T-cell (primary cell): Measurements from ENCODE around the gene APC. TPM values are rescaled to one million over a fixed set of nuclear protein-coding genes. Genes with fewer than 3 reads are reported as not detected.

Experiments
- ATAC-seq, 4 experiments: fragments of 200-7000 bp in 3 of 4; fragments of 150-1000 bp in 1 of 4; cut with Tn5 transposase; replicated peaks in 1 of 4; 1 replicate in 3 of 4; 2 replicates in 1 of 4; pipeline ENCODE4 v1.10.0; 2021; ENCODE audit warnings: moderate library complexity in 3 of 4, mild to moderate bottlenecking in 2 of 4, moderate number of reproducible peaks in 1 of 4
- CTCF ChIA-PET, 2 donors: fragments of 300-600 bp; sonication (Branson Sonifier 250); formaldehyde crosslinking; loops; one replicate each; lab custom pipeline; 2022; ENCODE audit warnings: antibody characterized with exemption in 2 of 2; lab: Charles Lee
- POLR2A ChIA-PET, 2 donors: fragments of 300-600 bp; sonication (Branson Sonifier 250); formaldehyde crosslinking; loops; one replicate each; lab custom pipeline; 2022; ENCODE audit warnings: antibody characterized with exemption in 2 of 2; lab: Charles Lee
- DNase-seq, 35 experiments: peaks; one replicate each; pipeline versions ENCODE4 v3.0.0 to v3.0.0-alpha.2; 2013 to 2023
- H3K27ac ChIP-seq: one replicate; pipeline ENCODE4 v1.5.1; 2013; ENCODE audit warnings: low read length
- H3K27me3 ChIP-seq, 2 experiments: replicated peaks in 1 of 2; 1 replicate in 1 of 2; 2 replicates in 1 of 2; pipeline versions ENCODE4 v1.6.1 to v1.7.0; 2013; ENCODE audit warnings: low read length in 1 of 2, mixed read lengths in 1 of 2; ENCODE audit not compliant: control insufficient read depth in 2 of 2, insufficient read depth in 2 of 2; ENCODE audit errors: extremely low read depth in 1 of 2
- H3K36me3 ChIP-seq, 2 donors: 1 replicate in 1 of 2; 2 replicates in 1 of 2; pipeline versions ENCODE4 v1.6.1 to v1.7.0; 2013; ENCODE audit warnings: low read length in 1 of 2; ENCODE audit not compliant: control insufficient read depth in 2 of 2, insufficient read depth in 1 of 2; ENCODE audit errors: extremely low read depth in 1 of 2
- H3K4me1 ChIP-seq, 2 experiments: 1 replicate in 1 of 2; 2 replicates in 1 of 2; pipeline versions ENCODE4 v1.6.1 to v1.7.0; 2013; ENCODE audit warnings: low read length in 2 of 2, mixed read lengths in 1 of 2; ENCODE audit not compliant: insufficient read depth in 2 of 2, control insufficient read depth in 1 of 2; ENCODE audit errors: extremely low read depth in 1 of 2
- H3K4me3 ChIP-seq, 2 donors: 1 replicate in 1 of 2; 2 replicates in 1 of 2; pipeline versions ENCODE4 v1.5.1 to v1.7.0; 2013; ENCODE audit warnings: mild to moderate bottlenecking in 2 of 2, low read length in 1 of 2, moderate library complexity in 1 of 2; ENCODE audit not compliant: control insufficient read depth in 1 of 2; ENCODE audit errors: extremely low read depth in 1 of 2
- H3K9me3 ChIP-seq: 2 replicates; pipeline ENCODE4 v1.7.0; 2013
- H3K27ac Mint-ChIP-seq, 2 donors: one replicate each; pipeline ENCODE4 v1.8.0; 2020 to 2021; ENCODE audit warnings: mild to moderate bottlenecking in 2 of 2, mixed read lengths in 2 of 2
- H3K27me3 Mint-ChIP-seq, 2 donors: one replicate each; pipeline ENCODE4 v1.8.0; 2021 to 2022; ENCODE audit warnings: mixed read lengths in 2 of 2
- H3K36me3 Mint-ChIP-seq: one replicate; pipeline ENCODE4 v1.8.0; 2021; ENCODE audit warnings: mixed read lengths
- H3K4me1 Mint-ChIP-seq, 3 donors: one replicate each; pipeline ENCODE4 v1.8.0; 2020 to 2022; ENCODE audit warnings: mixed read lengths in 3 of 3, mild to moderate bottlenecking in 1 of 3
- H3K4me3 Mint-ChIP-seq, 3 donors: one replicate each; pipeline ENCODE4 v1.8.0; 2020 to 2022; ENCODE audit warnings: mild to moderate bottlenecking in 3 of 3, mixed read lengths in 3 of 3, moderate library complexity in 3 of 3
- H3K9me3 Mint-ChIP-seq, 3 donors: one replicate each; pipeline ENCODE4 v1.8.0; 2020 to 2022; ENCODE audit warnings: mixed read lengths in 3 of 3
- WGBS: methylation state at CpG from one replicate; pipeline ENCODE4 v1.1.5; 2013; ENCODE audit warnings: missing lambda C conversion rate; ENCODE audit not compliant: insufficient coverage; 5-methylcytosine and 5-hydroxymethylcytosine counted together
- total RNA-seq, 35 experiments: library from RNA in 6 of 35; stranded (reverse) in 6 of 35; fragments of 120-200 nt in 1 of 35; gene quantifications; one replicate each; pipeline versions ENCODE4 v1.2.1 to v1.2.4 and lab custom pipeline; 2013 to 2026

The APC gene
- total RNA-seq, 5 donors from 2014 or later (not counting 1 experiment from before 2014, with no cell fraction given) = 33.0 to 45.0 (median 39.7) TPM

GRCh38 chr5:112812549-112812948 is 74.9 kb downstream of the APC start:
- H3K36me3 ChIP-seq = peaks cover 0 to 25% of the 10 kb centered on the region in 2 donors
- no peaks in the 10 kb centered on the region for H3K27me3 ChIP-seq
- no peak overlapping the region for H3K4me3 ChIP-seq
- DNase-seq = no peak
- no peaks in the 10 kb centered on the region for H3K9me3 ChIP-seq
- ATAC-seq = no peak
- peaks cover 0 to 6% (median 0%) of the 10 kb centered on the region in 3 donors for H3K4me1 Mint-ChIP-seq
- CTCF ChIA-PET = no interaction called here
- H3K4me1 ChIP-seq = no peaks in the 10 kb centered on the region
- no peak overlapping the region for H3K4me3 Mint-ChIP-seq
- POLR2A ChIA-PET = no interaction called here
- H3K27ac ChIP-seq = no peak overlapping the region
- no CpG with 5 or more reads among the region's 1 CpG for WGBS
- H3K27me3 Mint-ChIP-seq = no peaks in the 10 kb centered on the region
- H3K9me3 Mint-ChIP-seq = no peaks in the 10 kb centered on the region
- peaks cover 45% of the 10 kb centered on the region for H3K36me3 Mint-ChIP-seq
- no peak overlapping the region for H3K27ac Mint-ChIP-seq

GRCh38 chr5:112820246-112820645 is 82.6 kb downstream of the APC start:
- Mint-ChIP-seq H3K4me3 (no peak overlapping the region), H3K9me3 (no peaks in the 10 kb centered on the region), H3K36me3 (peaks cover 52% of the 10 kb centered on the region), H3K27ac (no peak overlapping the region), H3K27me3 (no peaks in the 10 kb centered on the region), H3K4me1 (peaks cover 0 to 6% (median 0%) of the 10 kb centered on the region in 3 donors)
- no CpG with 5 or more reads among the region's 1 CpG for WGBS
- CTCF ChIA-PET = no interaction called here
- ATAC-seq (no peak), DNase-seq (no peak)
- POLR2A ChIA-PET = no interaction called here
- H3K4me1 ChIP-seq = no peaks in the 10 kb centered on the region
- H3K27ac ChIP-seq = no peak overlapping the region
- no peaks in the 10 kb centered on the region for H3K9me3 ChIP-seq
- peaks cover 6 to 55% of the 10 kb centered on the region in 2 donors for H3K36me3 ChIP-seq
- H3K27me3 ChIP-seq = no peaks in the 10 kb centered on the region
- no peak overlapping the region for H3K4me3 ChIP-seq

GRCh38 chr5:112822456-112822855 is 84.8 kb downstream of the APC start:
- Histone ChIP-seq H3K27me3 (no peaks in the 10 kb centered on the region), H3K4me1 (no peaks in the 10 kb centered on the region), H3K9me3 (no peaks in the 10 kb centered on the region), H3K27ac (no peak overlapping the region), H3K36me3 (peaks cover 8 to 48% of the 10 kb centered on the region in 2 donors), H3K4me3 (no peak overlapping the region)
- no peak overlapping the region for H3K27ac Mint-ChIP-seq
- DNase-seq (no peak), ATAC-seq (no peak)
- H3K36me3 Mint-ChIP-seq = peaks cover 60% of the 10 kb centered on the region
- no peaks in the 10 kb centered on the region for H3K9me3 Mint-ChIP-seq
- CTCF ChIA-PET = no interaction called here
- H3K27me3 Mint-ChIP-seq = no peaks in the 10 kb centered on the region
- WGBS = 75% methylated on average over 4 of the region's 4 CpGs
- POLR2A ChIA-PET = no interaction called here
- H3K4me3 Mint-ChIP-seq = no peak overlapping the region
- peaks cover 0 to 7% (median 0%) of the 10 kb centered on the region in 3 donors for H3K4me1 Mint-ChIP-seq

- Histone ChIP-seq H3K9me3 (no peaks in the 10 kb centered on the region), H3K36me3 (peaks cover 8 to 50% of the 10 kb centered on the region in 2 donors), H3K27me3 (no peaks in the 10 kb centered on the region), H3K4me3 (no peak overlapping the region), H3K27ac (no peak overlapping the region), H3K4me1 (no peaks in the 10 kb centered on the region)
- CTCF ChIA-PET = no interaction called here
- Mint-ChIP-seq H3K27me3 (no peaks in the 10 kb centered on the region), H3K4me1 (peaks cover 0 to 7% (median 0%) of the 10 kb centered on the region in 3 donors), H3K4me3 (no peak overlapping the region), H3K9me3 (no peaks in the 10 kb centered on the region), H3K36me3 (peaks cover 56% of the 10 kb centered on the region), H3K27ac (peak overlapping the region; percentile 24 to 36)
- POLR2A ChIA-PET = no interaction called here
- ATAC-seq (no peak), DNase-seq (no peak)
- WGBS = no CpG with 5 or more reads among the region's 2 CpGs
Observed at GRCh38 chr5:112823181-112823580, 85.5 kb downstream of the APC start.

DNA sequence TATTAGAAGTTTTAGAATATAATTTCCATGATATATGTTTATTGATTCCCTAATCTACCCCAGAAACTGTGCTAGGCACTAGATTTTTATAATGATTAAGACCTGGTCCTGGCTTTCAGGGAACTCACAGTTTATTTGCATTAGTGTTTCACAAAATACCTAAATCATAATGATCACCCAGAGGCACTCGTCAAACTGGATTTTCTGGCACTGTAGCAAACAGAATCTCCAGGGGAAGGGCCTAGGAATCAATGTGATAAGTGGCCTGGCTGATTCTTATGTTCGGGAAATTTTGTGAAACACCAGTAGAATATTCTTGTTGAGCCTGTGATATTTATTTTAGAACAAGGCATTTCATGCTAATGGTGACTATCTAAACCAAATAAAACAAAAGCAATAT is 86.0 kb downstream of the APC start:
- Histone ChIP-seq H3K9me3 (no peaks in the 10 kb centered on the region), H3K36me3 (peaks cover 8 to 50% of the 10 kb centered on the region in 2 donors), H3K4me3 (no peak overlapping the region), H3K27ac (no peak overlapping the region), H3K4me1 (no peaks in the 10 kb centered on the region), H3K27me3 (no peaks in the 10 kb centered on the region)
- CTCF ChIA-PET = no interaction called here
- Mint-ChIP-seq H3K4me3 (no peak overlapping the region), H3K4me1 (peaks cover 0 to 7% (median 0%) of the 10 kb centered on the region in 3 donors), H3K27me3 (no peaks in the 10 kb centered on the region), H3K9me3 (no peaks in the 10 kb centered on the region), H3K36me3 (peaks cover 58% of the 10 kb centered on the region), H3K27ac (no peak overlapping the region)
- ATAC-seq = no peak
- no peak for DNase-seq
- POLR2A ChIA-PET = no interaction called here
- WGBS = no CpG with 5 or more reads among the region's 2 CpGs

DNA sequence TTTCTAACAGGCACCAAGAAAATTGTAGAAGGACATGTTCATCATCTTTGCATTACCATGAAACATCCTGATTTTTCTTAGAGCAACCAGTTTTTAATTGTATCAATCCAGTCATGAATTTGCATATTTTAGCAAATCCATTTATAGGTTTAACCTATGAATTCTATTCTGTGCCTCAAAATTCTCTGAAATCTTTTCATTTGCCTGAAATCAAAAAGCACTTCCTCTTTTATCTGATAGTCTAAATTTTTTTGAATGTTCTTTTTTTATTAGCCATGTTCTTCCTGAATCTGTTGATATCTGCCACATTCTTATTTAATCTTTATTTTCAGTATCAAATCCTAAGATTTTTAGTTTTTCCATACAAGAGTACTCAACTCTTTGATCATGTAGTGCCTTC is 86.5 kb downstream of the APC start:
- POLR2A ChIA-PET = no interaction called here
- Mint-ChIP-seq H3K36me3 (peaks cover 58% of the 10 kb centered on the region), H3K27me3 (no peaks in the 10 kb centered on the region), H3K4me1 (peaks cover 0 to 7% (median 0%) of the 10 kb centered on the region in 3 donors), H3K4me3 (no peak overlapping the region), H3K9me3 (no peaks in the 10 kb centered on the region), H3K27ac (no peak overlapping the region)
- CTCF ChIA-PET = no interaction called here
- Histone ChIP-seq H3K4me3 (no peak overlapping the region), H3K4me1 (no peaks in the 10 kb centered on the region), H3K36me3 (peaks cover 10 to 50% of the 10 kb centered on the region in 2 donors), H3K27ac (no peak overlapping the region), H3K9me3 (no peaks in the 10 kb centered on the region), H3K27me3 (no peaks in the 10 kb centered on the region)
- DNase-seq (no peak), ATAC-seq (no peak)

DNA sequence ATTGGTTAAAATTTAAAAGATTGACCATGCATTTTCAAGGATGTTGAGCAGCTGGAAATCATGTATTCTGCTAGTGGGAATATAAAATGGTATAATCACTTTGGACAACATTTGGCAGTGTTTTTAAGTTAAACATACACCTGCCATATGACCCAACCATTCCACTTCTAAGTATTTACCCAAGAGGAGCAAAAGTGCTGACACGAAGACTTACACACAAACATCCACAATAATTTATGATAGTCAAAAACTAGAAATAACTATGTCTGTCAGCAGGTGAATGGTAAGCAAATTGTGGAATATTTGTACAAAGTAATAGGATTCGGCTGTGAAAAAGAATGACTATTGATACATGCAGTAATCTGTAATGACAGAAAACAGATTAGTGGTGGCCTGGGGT is 92.7 kb downstream of the APC start:
- no peaks in the 10 kb centered on the region for H3K27me3 ChIP-seq
- 100% methylated on average over 1 of the region's 2 CpGs for WGBS
- ChIA-PET POLR2A (no interaction called here), CTCF (no interaction called here)
- no peaks in the 10 kb centered on the region for H3K9me3 ChIP-seq
- DNase-seq = no peak
- peaks cover 7 to 28% of the 10 kb centered on the region in 2 donors for H3K36me3 ChIP-seq
- Mint-ChIP-seq H3K4me3 (no peak overlapping the region), H3K9me3 (no peaks in the 10 kb centered on the region), H3K27me3 (no peaks in the 10 kb centered on the region), H3K27ac (peak overlapping the region in 1 of 2 donors; percentile 1), H3K4me1 (peaks cover 0 to under 1% (median 0%) of the 10 kb centered on the region in 3 donors), H3K36me3 (peaks cover 47% of the 10 kb centered on the region)
- no peak overlapping the region for H3K4me3 ChIP-seq
- H3K4me1 ChIP-seq = no peaks in the 10 kb centered on the region
- no peak overlapping the region for H3K27ac ChIP-seq
- no peak for ATAC-seq
